GM21360 (cell line): ENCODE measurements around the gene CDHR1.
"Not testable (repeated sequence)": the region's sequence is repeated elsewhere in the genome, so short reads cannot be mapped to it uniquely, and the experiment has no call there.

Source experiments
- ATAC-seq: cut with Tn5 transposase; IDR thresholded peaks from one replicate; pipeline ENCODE4 v1.9.1; 2021; ENCODE audit warnings: mild to moderate bottlenecking, moderate library complexity; ENCODE audit not compliant: unreplicated experiment

CDHR1 gene

DNA sequence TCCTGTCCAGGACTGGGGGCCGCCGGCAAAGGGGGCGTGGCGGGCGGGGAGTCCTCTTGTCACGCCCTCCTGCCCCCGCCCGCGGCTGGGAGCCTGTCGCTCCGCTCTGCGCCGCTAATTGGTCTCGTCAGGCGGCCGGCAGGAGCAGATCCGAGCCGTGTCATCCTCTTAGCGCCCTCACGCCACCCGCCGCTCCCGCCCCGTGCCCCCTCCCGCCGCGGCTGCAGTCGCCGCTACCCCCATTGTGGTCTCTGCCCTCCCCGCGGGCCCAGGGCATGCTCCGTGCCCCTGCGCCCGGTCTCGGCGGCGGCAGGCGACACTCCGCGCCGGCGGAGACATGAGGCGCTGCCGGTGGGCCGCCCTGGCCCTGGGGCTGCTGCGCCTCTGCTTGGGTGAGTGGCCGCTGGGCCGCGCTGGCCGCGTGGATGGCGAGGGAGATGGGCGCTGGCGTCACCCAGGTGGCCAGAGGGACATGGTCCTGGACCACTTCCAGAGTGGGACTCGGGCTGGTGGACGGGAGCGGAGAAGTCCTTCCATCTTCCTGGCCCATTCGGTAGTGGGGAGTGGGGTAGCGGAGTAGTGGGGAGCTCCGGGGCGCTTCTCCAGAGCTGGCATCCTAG, at the start of gene CDHR1:
TSS of gene CDHR1 (plus strand) at position 114 of the 620 bp plus-strand sequence. CDS start at position 338, 224 bp downstream.
- peak; percentile 68 for ATAC-seq

DNA sequence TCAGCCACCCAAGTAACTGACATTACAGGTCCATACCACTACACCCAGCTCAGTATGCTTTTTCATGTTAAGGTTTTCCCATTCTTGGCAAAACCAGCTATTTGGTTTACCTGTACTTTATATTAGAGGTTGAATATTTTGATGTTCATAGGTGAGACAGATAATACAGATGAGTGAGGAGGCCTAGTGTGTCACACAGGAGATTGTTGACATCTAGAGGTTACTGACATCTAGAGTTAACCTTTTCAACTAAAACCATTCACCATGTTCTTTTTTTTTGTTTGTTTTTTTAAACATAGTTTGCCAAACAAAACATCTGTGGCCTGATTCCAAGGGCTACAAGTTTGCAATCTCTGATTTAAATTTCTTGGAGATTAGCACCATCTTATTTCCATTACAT, 47.0 kb upstream of the CDHR1 start:
- ATAC-seq, result no peak

DNA sequence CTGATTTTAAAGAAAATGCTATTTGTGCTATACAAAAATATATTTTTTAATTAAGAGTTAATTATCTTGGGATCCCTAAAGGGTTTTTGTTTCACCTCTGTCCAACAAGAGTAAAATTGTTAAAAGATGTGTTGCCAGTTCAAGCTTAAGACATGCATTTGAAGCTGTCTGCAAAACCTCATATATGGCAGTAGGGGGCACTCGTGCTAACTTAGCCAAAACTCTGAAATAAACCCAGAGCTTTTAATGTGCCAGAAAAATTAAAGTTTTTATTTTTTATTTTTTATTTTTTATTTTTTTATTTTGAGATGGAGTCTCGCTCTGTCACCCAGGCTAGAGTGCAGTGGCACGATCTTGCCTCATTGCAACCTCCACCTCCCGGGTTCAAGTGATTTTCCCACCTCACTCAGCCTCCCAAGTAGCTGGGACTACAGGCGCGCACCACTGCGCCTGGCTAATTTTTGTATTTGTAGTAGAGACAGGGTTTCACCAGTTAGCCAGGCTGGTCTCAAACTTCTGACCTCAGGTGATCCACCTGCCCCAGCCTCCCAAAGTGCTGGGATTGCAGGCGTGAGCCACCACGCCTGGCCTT, 46.2 kb upstream of the CDHR1 start:
- not testable (repeated sequence) for ATAC-seq

GRCh38 chr10:84149854-84150253, 44.5 kb upstream of the CDHR1 start:
- ATAC-seq, result no peak

DNA sequence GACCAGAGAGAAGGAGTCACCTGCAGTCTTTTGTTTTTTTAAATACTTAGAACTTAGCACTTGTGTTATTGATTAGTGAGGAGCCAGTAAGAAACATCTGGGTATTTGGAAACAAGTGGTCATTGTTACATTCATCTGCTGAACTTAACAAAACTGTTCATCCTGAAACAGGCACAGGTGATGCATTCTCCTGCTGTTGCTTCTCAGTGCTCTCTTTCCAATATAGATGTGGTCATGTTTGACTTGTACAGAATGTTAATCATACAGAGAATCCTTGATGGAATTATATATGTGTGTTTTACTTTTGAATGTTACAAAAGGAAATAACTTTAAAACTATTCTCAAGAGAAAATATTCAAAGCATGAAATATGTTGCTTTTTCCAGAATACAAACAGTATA, 41.6 kb upstream of the CDHR1 start:
- no peak for ATAC-seq

- no peak for ATAC-seq
Observed at GRCh38 chr10:84155521-84155920, 38.8 kb upstream of the CDHR1 start.

DNA sequence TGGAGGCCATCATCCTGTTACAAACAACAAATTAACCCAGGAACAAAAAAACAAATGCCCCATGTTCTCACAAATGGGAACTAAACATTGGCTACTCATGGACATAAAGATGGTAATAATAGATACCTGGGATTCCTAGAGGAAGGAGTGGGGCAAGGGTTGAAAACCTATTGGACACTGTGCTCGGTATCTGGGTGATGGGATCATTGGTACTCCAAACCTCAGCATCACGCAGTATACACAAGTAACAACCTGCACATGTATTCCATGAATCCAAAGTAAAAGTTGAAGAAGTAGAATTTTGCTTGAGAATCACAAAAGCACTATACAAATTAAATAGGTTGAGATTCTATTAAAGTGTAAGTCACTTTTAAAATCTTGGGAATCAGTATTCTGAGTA, 38.3 kb upstream of the CDHR1 start:
- no peak for ATAC-seq

DNA sequence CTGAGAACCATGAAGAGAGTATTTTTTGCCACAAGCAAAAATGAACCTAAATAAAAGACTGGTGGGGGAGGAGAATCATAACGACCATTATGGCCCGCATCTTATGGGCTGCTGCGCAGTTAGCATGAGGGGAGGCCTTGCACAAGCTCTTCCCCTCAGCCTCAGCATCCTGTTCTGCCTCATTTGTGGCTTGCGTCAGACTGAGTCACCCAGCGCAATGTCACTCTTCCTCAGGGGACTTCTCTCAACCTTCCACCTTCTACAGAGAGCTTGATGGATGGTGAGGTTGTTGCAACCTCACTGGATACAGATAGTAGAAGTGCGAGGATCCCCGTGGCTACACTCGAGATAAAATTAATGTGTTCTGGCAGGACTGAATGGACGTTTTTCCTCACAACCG, 37.6 kb upstream of the CDHR1 start:
- no peak for ATAC-seq

DNA sequence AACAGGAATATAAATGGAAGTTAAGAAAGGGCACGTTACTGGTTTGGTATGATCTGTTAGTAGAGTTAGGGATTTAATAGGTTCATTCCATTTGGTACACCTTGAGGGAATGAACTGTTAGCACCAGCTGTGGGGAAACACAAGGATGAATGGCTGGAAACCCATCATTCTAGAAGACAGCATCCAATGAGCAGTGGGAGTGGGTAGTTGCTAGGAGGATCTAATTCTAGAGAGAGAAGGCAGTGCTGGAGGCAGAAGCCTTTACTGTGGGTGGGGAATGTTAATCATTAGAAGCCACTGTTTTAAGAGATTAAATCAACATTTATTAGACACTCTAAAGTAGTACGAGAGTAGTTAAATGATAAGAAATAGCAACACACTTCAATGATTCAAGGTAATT, 36.3 kb upstream of the CDHR1 start:
- no peak for ATAC-seq

GRCh38 chr10:84158550-84158949, 35.8 kb upstream of the CDHR1 start:
- ATAC-seq, result no peak

GRCh38 chr10:84159076-84159685, 35.2 kb upstream of the CDHR1 start:
- no peak for ATAC-seq

GRCh38 chr10:84160663-84161362, 33.5 kb upstream of the CDHR1 start:
- ATAC-seq, result no peak

DNA sequence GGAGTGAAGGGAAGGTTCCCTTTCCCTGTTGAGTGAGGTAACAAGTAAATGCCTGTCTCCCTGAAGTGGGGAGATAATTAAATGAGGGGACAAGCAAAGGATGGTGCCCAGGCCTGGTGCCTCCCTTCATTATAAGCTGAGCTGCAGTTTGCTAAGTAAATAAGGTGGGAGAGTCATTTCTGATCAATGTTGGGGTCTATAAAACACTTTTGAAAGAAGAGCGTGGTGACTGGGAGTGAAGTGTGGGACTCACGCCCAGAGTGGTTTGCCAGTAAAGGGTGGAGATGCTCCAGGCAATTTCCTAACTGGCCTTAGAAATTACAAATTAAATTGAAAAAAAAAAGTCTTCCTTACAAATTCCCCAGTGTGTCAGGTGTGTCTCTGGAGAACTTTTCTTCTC, 30.3 kb upstream of the CDHR1 start:
- no peak for ATAC-seq

GRCh38 chr10:84164442-84164841, 29.9 kb upstream of the CDHR1 start:
- ATAC-seq, result no peak

- ATAC-seq, result no peak
Observed at GRCh38 chr10:84166620-84167288, 27.6 kb upstream of the CDHR1 start.

DNA sequence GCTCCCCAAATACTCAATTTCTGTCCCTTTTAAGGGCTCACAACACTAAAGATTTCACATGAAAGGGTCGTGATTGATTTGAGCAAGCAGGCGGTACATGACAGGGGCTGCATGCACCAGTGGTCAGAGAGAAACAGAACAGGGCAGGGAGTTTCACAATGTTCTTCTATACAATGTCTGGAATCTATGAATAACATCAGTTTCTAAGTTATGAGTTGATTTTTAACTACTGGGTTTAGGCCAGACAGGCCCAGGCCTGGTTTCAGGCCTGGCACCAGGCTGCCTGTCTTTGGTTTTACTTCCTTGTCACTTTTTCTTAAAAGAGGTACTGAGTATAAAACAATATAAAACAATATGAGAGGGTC, 27.1 kb upstream of the CDHR1 start:
- not testable (repeated sequence) for ATAC-seq

DNA sequence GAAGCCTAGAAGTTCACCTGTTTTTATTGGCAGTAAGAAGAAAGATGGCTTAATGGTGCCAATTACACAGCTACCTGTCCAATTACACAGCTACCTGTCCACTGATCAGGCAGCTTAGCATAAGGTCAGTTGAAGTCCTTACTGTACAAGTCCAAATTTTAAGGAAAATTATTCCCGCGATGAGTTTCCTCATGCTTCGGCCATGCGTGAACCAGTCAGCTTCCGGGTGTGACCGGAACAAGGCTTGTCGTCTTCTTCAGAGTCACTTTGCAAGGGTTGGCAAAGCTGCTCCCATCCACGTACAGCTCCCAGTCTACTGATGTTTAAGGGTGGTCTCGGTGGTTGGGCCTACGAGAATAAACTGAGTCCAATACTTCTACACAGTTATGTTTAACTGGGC, 26.0 kb upstream of the CDHR1 start:
- not testable (repeated sequence) for ATAC-seq

GRCh38 chr10:84171237-84171636, 23.1 kb upstream of the CDHR1 start:
- ATAC-seq, result not testable (repeated sequence)

- ATAC-seq, result peak; percentile 36
Observed at GRCh38 chr10:84171700-84172466, 22.5 kb upstream of the CDHR1 start.

- ATAC-seq, result peak; percentile 58
Observed at GRCh38 chr10:84172467-84173356, 21.6 kb upstream of the CDHR1 start.
